Measurements from ENCODE around the gene HHLA2.

Gene HHLA2

DNA sequence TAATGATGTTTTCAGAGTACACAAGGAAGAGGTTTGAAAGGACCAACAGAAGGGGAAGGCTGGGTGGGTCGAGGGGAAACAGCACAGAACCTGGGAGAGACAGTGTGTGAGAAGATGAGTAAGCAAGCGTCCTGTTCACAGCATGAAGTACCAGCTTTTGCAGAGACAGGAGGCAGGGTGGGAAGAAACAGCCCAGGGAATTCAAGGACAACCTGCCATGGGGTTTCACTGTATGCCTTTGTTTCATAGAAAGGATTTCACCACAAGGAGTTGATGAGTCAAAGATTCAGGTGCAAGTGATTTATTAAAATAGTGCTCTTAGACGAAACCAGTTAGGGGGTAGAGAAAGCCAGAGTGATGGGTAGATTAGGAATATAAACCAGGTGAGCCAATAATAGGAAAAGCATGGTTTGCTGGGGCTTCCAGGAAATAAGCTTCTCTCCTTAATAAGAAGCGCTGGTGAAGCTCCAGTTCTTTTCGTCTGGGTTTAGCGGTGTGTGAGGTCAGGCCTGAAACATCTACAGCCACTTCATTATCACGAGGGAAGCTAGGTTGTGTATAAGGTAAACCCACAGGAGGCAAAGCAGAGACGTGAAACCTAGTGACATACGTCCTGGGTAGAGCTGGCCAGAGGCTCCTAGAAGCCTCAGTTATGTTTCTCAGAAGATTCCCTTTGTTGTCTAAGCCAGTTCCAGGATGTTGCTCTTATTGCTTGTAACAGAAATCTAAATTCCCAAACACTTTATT, 3.9 kb downstream of the HHLA2 start:
- DNase-seq (ENCODE audit: low spot score) = no peak

DNA sequence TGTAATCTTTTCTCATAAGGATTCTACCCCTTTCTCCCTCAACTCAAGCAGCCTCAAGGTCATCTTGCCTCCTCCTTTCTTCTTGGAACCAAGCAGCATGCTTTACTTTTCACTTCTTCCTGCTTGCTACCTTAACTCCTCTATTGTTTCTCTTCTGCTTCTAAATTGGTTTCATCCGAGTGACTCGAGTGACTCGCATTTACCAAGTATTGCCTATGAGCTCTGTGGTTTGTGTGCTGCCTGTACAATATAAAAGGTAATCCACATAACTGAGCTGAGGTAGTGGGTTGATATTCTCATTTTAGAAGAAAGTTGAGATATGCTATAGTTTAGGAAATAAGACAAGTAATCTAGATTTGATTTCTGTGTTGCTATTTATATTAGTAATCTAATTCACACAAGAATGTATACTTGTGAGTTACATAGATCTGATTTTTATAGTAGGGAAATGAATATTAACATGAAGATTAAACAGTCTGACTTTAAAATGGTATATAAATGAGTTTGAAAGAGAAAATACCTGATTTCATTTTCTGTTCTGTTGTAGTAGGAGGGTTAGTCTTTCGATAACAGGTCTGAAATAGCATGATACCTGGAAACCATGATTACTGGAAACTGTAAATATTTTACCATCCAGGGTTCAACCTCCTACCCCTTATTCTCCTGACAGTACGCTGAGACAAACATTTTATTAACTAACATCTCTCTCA, 5.5 kb downstream of the HHLA2 start:
- DNase-seq (ENCODE audit: low spot score) = no peak

GRCh38 chr3:108302570-108302969, 6.2 kb downstream of the HHLA2 start:
- DNase-seq (ENCODE audit: low spot score) = no peak

GRCh38 chr3:108305484-108306172, 9.3 kb downstream of the HHLA2 start:
- no peak for DNase-seq (ENCODE audit: low spot score)

GRCh38 chr3:108311797-108312196, 15.4 kb downstream of the HHLA2 start:
- no peak for DNase-seq (ENCODE audit: low spot score)

DNA sequence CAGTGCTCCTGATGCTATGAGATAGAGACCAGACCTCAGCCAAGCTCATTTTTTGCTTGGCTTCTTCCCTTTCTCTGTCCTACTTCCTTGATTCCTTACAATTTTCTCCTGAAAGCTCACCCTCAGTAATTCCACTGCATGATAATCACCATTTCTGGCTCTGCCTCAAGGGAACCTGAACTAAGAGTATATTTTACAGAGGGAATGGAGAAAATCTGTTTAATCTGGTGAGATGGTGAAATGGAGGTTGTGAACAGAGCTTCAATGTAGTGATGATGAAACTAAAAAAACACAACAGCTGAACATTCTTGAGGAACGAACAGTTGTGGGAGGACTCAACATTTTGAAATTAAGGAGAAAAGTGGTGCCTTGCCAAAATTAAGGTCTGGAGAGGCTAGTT, 16.3 kb downstream of the HHLA2 start:
- DNase-seq (ENCODE audit: low spot score) = no peak

- no peak for DNase-seq (ENCODE audit: low spot score)
These were observed 19.5 kb downstream of the HHLA2 start for GRCh38 chr3:108315767-108316301.

GRCh38 chr3:108319428-108320082, 23.2 kb downstream of the HHLA2 start:
- DNase-seq (ENCODE audit: low spot score) = no peak

DNA sequence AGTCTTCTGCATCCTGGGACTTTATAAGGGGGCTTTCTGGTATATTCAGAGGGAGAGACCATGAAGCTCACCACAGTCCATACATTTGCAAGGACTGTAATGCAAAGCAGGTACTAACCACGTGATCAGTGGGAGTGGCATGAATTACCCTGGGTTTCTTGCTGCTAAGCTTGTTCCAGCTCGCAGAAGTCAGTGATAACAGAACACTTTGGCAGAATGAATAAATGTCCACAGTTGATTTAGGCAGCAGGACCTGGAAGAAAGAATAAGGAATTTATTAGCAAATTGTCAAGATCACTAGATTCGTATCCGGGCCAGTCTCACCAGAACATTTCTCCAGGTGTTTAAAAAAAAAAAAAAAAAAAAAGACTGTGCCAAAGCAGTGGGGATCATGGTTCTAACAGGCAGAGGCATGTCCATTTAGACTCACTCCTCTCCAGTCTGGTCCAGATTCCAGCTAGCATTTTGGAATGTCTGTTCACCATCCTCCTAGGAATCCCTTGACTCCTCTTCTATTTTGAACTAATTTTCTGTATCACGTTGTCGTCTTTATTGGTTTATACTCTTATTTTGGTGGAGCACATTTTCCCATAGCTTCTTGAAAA, 24.5 kb downstream of the HHLA2 start:
- no peak for DNase-seq (ENCODE audit: low spot score)

GRCh38 chr3:108322352-108322751, 26.0 kb downstream of the HHLA2 start:
- no peak for DNase-seq (ENCODE audit: low spot score)

DNA sequence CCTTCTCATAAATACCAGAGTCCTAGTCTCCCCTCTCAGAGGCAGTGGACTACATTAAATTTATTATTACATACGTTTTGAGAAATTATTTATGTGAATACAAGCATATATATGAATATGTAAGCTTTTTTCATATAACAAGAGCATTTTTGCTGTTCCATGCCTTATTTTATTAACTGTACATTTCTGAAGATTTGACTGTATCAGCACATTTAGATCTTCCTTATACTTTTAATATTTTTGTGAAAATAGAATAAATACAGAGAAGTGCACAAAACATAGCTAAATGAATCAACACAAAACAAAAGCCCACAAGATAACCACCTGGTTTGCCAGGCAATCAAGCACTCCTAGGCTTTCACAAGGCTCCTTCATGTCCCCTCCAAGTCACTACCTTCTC, 27.8 kb downstream of the HHLA2 start:
- DNase-seq (ENCODE audit: low spot score) = no peak

- DNase-seq (ENCODE audit: low spot score) = no peak
These were observed 30.8 kb downstream of the HHLA2 start for GRCh38 chr3:108327168-108327567.

- no peak for DNase-seq (ENCODE audit: low spot score)
These were observed 32.6 kb downstream of the HHLA2 start for GRCh38 chr3:108328821-108329486.

- DNase-seq (ENCODE audit: low spot score) = no peak
These were observed 33.2 kb downstream of the HHLA2 start for GRCh38 chr3:108329508-108329907.

DNA sequence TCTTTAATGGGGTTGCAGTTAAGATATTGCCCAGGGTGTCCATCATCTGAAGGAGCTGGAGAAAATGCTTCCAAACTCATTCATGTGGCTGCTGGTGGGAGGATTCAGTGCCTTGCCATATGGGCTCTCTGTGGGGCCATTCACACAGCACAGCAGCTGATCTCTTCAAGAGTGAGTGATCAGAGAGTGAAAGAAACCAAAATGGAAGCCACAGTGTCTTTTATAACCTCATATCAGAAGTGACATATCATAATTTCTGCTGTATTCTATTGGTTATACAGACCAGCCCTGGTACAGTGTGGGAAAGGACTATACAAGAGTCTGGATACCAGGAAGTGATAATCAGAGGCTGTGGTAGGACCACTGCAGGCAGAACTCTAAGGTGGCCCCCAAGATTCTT, 33.6 kb downstream of the HHLA2 start:
- no peak for DNase-seq (ENCODE audit: low spot score)

GRCh38 chr3:108331792-108332191, 35.4 kb downstream of the HHLA2 start:
- DNase-seq (ENCODE audit: low spot score) = no peak

DNA sequence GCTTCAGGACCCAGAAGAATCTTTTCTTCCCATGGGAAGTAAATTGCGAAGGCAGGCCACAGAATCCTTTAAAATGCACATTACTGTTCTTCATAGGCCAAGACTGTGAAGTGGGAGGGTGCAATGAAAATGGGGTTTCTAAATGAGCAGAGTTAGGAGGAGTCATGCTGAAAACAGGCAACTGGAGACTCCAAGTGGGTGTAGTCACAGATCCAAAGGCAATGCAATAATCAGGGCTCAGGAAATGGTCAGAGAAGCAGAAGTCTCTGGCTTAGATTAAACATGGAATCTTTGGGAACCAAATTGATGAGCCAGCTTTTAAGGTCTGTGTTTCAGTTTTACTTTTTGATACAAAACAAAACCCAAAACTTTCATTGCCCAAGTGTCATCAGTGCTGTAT, 37.6 kb downstream of the HHLA2 start:
- no peak for DNase-seq (ENCODE audit: low spot score)

DNA sequence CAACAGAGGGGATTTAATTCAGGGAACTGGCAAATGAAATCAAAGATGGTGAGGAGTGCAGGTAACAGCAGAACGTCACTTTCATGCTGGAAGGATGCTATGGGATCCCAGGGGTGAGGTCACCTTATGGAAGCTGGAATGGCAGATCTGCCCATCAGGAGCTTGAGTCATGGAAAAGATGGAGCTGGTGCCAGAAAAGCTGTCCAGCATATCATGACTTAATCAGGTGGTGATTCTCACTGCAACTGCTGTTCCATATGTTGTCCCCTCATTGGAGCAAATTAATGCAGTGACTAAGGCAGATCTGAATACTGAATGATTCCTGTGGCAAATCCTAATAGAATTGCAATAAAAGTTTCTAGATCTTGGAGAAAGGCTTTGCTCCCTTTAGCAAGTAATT, 38.4 kb downstream of the HHLA2 start:
- no peak for DNase-seq (ENCODE audit: low spot score)

GRCh38 chr3:108338901-108339545, 42.7 kb downstream of the HHLA2 start:
- DNase-seq (ENCODE audit: low spot score) = no peak

GRCh38 chr3:108341911-108342310, 45.6 kb downstream of the HHLA2 start:
- no peak for DNase-seq (ENCODE audit: low spot score)
